ENCODE data around the gene PWWP2A. TPM values are rescaled to one million over a fixed set of nuclear protein-coding genes. Genes with fewer than 3 reads are reported as not detected.

The PWWP2A gene
- total RNA-seq, 1 experiment from 2014 or later = 22.6 TPM

DNA sequence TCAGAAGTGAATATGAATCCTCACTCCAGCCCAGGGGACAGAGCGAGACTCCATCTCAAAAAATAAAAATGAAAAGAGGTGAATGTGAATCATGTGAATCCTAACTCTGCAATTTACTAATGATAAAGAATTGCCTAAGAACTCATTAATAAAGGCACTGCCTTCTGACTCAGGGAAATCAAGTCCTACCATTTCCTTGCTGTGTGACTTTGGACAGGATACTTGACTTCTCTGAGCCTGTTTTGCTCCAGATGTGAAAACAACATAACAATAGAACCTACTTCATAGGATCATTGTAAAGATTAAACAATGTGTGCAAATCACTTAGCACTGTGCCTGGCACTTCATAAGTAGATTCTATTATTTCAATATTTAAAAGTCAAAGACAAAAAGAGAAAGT lies 15.1 kb upstream of the PWWP2A start:
- no TSS peak for BruUV-seq (replicated peaks)
- in situ Hi-C loops (cut with HindIII; ENCODE audit: low pct_unique_long_range_greater_than_20kb, low sequenced_read_pairs) (no loop called here), intact Hi-C loops (cut with micrococcal nuclease; ENCODE audit: unreplicated experiment) (no loop called here)
- DNase-seq (ENCODE audit: low read depth, low spot score) = no peak
- no peaks in the 10 kb centered on the region for H3K4me1 ChIP-seq (ENCODE audit: control insufficient read depth, insufficient read depth, low read length)
- no peak for ATAC-seq
- TF ChIP-seq, protein P1, sequence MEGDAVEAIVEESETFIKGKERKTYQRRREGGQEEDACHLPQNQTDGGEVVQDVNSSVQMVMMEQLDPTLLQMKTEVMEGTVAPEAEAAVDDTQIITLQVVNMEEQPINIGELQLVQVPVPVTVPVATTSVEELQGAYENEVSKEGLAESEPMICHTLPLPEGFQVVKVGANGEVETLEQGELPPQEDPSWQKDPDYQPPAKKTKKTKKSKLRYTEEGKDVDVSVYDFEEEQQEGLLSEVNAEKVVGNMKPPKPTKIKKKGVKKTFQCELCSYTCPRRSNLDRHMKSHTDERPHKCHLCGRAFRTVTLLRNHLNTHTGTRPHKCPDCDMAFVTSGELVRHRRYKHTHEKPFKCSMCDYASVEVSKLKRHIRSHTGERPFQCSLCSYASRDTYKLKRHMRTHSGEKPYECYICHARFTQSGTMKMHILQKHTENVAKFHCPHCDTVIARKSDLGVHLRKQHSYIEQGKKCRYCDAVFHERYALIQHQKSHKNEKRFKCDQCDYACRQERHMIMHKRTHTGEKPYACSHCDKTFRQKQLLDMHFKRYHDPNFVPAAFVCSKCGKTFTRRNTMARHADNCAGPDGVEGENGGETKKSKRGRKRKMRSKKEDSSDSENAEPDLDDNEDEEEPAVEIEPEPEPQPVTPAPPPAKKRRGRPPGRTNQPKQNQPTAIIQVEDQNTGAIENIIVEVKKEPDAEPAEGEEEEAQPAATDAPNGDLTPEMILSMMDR (IDR thresholded peaks at IDR 0.05) = no peak
- no peak for TF ChIP-seq REST (IDR thresholded peaks at IDR 0.05; ENCODE audit: insufficient read depth in 1 of 2, low read depth in 2 of 2, low read length in 1 of 2)
- TF ChIP-seq TCF7L2 (IDR thresholded peaks at IDR 0.05; ENCODE audit: low read depth, low read length) = no peak
- H3K4me3 ChIP-seq (ENCODE audit: low read depth in 2 of 2, low read length in 2 of 2) = no peak overlapping the region
- no peak overlapping the region for H3K27ac ChIP-seq (ENCODE audit: low read length)
- H3K27me3 ChIP-seq (ENCODE audit: control insufficient read depth, insufficient read depth, low read length) = no peaks in the 10 kb centered on the region
- ChIA-PET CTCF (no interaction called here), POLR2A (no interaction called here)
- no peaks in the 10 kb centered on the region for H3K36me3 ChIP-seq (ENCODE audit: control insufficient read depth, insufficient read depth, low read length)
- H3K9me3 ChIP-seq (ENCODE audit: control insufficient read depth, insufficient read depth, low read depth, low read length) = no peaks in the 10 kb centered on the region

DNA sequence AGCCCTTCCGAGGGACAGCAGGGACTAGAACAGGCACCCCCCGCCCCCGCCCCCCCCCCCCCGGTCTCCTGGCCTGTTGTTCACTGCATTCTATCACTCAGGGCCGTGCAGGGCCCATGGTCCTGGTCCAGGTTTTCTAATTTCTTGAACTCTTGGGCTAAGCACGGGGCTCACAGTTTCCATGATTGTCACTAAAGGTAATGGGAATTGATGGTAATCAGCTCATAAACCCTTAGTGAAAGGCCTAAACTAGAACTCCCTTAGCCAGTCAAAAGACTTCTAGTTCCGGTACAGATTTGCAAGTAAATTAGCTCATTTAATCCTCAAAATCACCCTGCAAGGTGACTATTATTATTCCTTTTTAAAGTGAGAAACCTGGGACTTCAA lies 14.7 kb upstream of the PWWP2A start:
- Histone ChIP-seq H3K27ac (ENCODE audit: low read length) (no peak overlapping the region), H3K36me3 (ENCODE audit: control insufficient read depth, insufficient read depth, low read length) (no peaks in the 10 kb centered on the region), H3K9me3 (ENCODE audit: control insufficient read depth, insufficient read depth, low read depth, low read length) (no peaks in the 10 kb centered on the region), H3K4me1 (ENCODE audit: control insufficient read depth, insufficient read depth, low read length) (no peaks in the 10 kb centered on the region), H3K27me3 (ENCODE audit: control insufficient read depth, insufficient read depth, low read length) (no peaks in the 10 kb centered on the region), H3K4me3 (ENCODE audit: low read depth in 2 of 2, low read length in 2 of 2) (no peak overlapping the region)
- no peak for DNase-seq (ENCODE audit: low read depth, low spot score)
- no peak for ATAC-seq
- in situ Hi-C loops (cut with HindIII; ENCODE audit: low pct_unique_long_range_greater_than_20kb, low sequenced_read_pairs) = no loop called here
- CTCF ChIA-PET = no interaction called here
- POLR2A ChIA-PET = no interaction called here
- intact Hi-C loops (cut with micrococcal nuclease; ENCODE audit: unreplicated experiment) = no loop called here
- no peak for TF ChIP-seq TCF7L2 (IDR thresholded peaks at IDR 0.05; ENCODE audit: low read depth, low read length)
- TF ChIP-seq, protein P1 (IDR thresholded peaks at IDR 0.05) = no peak
- no peak for TF ChIP-seq REST (IDR thresholded peaks at IDR 0.05; ENCODE audit: insufficient read depth in 1 of 2, low read depth in 2 of 2, low read length in 1 of 2)
- TF ChIP-seq POLR2AphosphoS5 (IDR thresholded peaks at IDR 0.05; ENCODE audit: low read depth, low read length) = no peak
- TF ChIP-seq SIN3A (IDR thresholded peaks at IDR 0.05; ENCODE audit: borderline replicate concordance, insufficient read depth, low read depth, low read length) = no peak
- no TSS peak for BruUV-seq (replicated peaks)
